Left lobe of liver (tissue), 2 donors: ENCODE data around the gene OR6A2. TPM values are rescaled to one million over a fixed set of nuclear protein-coding genes. Genes with fewer than 3 reads are reported as not detected.
A peak's percentile ranks its signal among the peaks of the same experiment; 100 is the strongest.
"Not testable (repeated sequence)": the region's sequence is repeated elsewhere in the genome, so short reads cannot be mapped to it uniquely, and the experiment has no call there.

Experiments
- ATAC-seq: fragments of 200-7000 bp; cut with Tn5 transposase; one replicate; pipeline ENCODE4 v1.9.1; 2020; ENCODE audit warnings: mild to moderate bottlenecking, moderate library complexity
- DNase-seq: peaks from one replicate; pipeline ENCODE4 v3.0.0-alpha.2; 2020; ENCODE audit warnings: low spot score
- total RNA-seq: library from RNA; stranded (reverse); gene quantifications from one replicate; pipeline ENCODE4 v1.2.1, GENCODE V29; 2021
- donor health status: DM: no; HTN: no; CAD: no; lungs with moderate emphysema.
- donor health status: DM: no; HTN: yes; CAD: no.

Gene OR6A2
- not detected for total RNA-seq

DNA sequence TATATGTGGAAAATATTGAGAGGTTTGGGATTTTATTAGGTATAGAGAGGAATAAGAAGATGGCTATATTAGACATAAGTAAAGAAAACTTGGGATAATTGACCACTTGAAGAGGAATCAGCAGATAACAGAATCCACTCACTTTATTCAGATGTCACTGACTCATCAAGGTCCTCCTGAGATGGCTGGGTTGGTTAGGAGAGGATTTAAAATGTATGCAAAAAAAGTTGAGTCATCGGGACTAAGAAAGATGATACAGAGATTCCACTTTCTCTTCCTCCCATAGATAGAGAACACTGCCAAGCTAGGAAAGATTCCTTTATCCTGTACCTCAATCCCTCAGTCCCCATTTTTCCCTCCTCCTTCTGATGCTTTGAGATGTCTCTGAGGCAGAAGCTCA, at the start of gene OR6A2:
TSS of gene OR6A2 (minus strand) at position 288 of the 400 bp plus-strand sequence. CDS start 3,981 bp downstream, outside the sequence.
- ATAC-seq, result no peak
- DNase-seq, result no peak

GRCh38 chr11:6845383-6845782, 45.9 kb upstream of the OR6A2 start, which contains the start of gene OR10A5:
OR10A5 (plus strand) TSS chr11:6845683; CDS start chr11:6845683, 0 bp downstream.
- DNase-seq, result no peak
- no peak for ATAC-seq

DNA sequence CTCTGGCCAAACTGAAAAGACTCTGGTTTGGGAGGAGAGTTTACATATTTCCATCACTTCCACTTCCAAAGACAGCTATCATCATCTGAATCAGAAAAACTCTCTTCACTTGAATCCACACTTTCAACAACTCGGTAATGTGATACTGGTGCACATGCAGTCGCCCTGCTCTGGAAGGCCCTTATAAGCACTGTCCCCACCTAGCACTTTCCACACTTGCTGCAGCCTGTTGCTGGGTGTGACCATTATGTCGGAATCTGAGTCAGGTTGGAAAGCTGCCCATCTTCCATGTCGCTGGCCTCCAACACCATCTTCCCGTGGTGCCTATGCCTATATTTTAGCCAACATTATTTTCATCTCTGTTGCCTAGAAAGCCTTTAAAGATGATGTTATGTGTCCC, 44.9 kb upstream of the OR6A2 start:
- DNase-seq (no peak), ATAC-seq (no peak)

- DNase-seq (no peak), ATAC-seq (no peak)
Observed at GRCh38 chr11:6843670-6844069, 44.2 kb upstream of the OR6A2 start.

DNA sequence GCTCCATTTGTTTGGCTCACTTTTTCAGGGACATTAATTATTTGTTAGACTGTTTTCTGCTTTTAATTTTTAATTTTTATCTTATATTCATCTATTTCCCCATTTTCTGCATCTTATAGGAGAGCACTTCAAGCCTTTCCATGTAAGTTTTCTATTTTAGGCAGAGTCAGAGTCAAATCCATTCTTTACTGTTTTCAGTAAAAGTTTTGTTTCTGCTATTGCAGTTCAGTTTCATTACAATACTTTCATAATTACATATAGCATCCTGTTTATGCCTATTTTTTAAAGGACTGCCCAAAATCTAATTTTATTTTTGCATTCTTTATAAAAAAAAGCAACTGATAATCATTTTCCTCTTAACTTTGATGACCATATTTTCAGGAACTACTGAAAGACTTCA, 42.2 kb upstream of the OR6A2 start:
- DNase-seq, result no peak
- ATAC-seq, result no peak

- ATAC-seq (no peak), DNase-seq (no peak)
Observed at GRCh38 chr11:6834021-6834420, 34.5 kb upstream of the OR6A2 start.

GRCh38 chr11:6833356-6833755, 33.9 kb upstream of the OR6A2 start:
- no peak for ATAC-seq
- DNase-seq, result no peak

- DNase-seq (no peak), ATAC-seq (no peak)
Observed at GRCh38 chr11:6828103-6828502, 28.6 kb upstream of the OR6A2 start.

DNA sequence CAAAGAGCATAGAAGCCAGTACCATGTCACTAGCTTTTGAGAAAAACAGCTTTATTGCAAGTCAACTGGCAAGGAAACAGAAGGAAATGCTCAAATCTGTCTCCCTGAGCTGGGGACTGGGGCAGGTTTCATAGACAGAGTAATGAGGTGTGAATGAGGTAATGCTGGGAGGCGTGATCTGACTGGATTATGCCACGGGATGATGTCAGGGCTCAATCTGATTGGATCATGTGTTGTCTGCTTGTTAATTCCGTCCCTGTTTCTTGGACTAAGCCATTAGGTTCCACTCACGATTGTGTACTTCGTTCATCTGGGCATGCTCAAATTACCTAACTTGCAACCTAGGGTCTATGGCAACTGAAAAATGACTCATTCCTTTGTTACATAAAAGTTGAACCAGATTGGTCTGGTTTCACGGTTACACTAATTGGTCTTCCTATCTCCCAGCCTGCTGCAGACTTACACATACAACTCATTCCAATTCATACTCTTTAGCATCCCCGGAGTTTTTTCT, 25.8 kb upstream of the OR6A2 start:
- ATAC-seq (no peak), DNase-seq (no peak)

DNA sequence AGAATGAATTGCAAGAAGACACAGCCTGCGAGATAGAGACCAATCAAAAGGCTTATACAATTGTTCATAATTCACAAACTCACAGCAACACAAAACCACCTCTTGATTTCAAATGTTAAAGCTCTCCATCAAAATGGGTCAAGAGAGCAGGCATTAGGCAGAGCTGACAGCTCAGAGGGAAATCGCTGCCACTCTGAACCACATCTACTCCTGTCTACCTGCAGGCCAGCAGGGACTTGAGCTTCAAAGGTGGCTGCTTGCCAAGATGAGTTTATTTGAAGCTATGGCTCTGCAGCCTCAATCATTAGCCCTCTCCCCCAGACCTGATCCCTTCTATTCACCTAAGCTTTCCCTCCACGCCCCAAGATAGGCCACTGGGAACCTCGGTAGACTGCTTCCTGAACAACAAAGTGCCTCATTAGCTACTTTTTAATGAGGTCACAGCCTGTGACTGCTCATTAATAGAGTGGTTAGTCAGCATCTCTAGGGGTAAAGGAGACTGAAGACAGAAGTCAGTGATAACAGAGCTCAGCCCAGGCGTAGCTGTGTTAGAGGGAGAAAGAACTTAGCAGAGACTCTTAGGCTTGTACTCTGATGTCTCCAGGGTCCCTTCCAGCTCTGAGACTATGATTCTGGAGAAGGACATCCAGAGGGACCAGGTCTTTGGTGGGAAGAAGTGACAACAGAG, 24.8 kb upstream of the OR6A2 start:
- ATAC-seq (no peak), DNase-seq (no peak)

GRCh38 chr11:6818967-6819366, 19.5 kb upstream of the OR6A2 start:
- DNase-seq (no peak), ATAC-seq (no peak)

DNA sequence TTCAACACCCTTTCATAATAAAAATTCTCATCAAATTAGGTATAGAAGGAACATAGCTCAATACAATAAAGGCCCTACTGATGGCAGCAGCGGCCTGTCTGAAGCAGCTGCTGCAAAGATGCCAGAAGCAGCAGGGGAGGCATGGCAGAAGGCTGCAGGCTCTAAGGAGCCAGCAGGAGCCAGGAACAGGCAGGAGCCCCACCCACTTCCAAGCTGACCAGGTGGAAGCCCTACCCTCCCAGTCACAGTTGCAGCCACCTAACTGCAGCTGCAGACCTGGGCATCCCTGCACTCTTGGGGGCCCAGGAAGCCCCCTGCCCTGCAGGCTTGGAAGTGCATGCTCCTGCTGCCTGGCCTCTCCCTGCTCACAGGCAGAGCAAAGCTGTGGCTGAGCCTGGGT, 18.2 kb upstream of the OR6A2 start:
- no peak for DNase-seq
- no peak for ATAC-seq

GRCh38 chr11:6813656-6814055, 14.2 kb upstream of the OR6A2 start:
- DNase-seq (no peak), ATAC-seq (no peak)

DNA sequence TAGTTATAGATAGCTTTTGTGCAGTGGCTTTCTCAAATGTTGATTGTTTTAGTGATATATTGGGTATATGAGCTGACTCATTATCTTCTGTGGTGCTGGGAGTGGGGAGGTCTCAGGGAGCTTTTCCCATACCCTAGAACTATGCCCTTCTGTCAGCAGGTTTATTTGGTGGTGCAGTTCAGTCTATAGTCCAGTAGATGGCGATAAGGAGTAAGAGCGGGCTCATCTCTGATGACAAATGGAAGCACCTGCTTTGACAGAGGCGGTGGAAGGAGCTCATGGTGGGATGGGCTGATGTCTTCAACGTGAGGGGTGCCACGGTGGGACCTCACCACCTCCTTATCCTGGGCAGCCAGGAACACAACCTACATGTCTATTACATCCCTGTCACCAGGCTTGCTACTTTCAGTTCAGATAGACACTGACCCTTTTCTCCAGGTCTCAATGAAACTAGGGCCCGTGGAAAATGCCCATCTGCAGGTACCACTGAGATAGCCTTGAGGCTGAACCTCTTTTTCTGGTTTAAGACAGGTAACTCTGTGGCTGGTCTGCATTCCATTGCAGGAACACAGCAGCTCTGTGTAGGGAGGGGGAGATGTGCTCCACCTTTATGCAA, 13.0 kb upstream of the OR6A2 start:
- ATAC-seq, result peak; percentile 97
- no peak for DNase-seq

DNA sequence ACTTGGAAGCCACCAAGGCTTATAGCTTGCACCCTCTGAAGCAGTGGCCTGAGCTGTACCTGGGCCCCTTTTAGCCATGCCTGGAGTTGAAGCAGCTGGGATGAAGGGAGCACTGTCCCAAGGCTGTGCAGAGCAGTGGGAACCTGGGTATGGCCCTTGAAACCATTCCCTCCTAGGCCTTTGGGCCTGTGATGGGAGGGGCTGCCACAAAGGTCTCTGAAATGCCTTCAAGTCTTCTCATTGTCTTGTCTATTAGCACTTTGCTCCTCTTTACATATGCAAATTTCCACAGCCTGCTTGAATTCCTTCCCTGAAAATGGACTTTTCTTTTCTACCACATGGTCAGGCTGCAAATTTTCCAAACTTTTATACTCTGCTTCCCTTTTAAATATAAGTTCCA, 1.6 kb upstream of the OR6A2 start:
- not testable (repeated sequence) for ATAC-seq, DNase-seq

- DNase-seq (no peak), ATAC-seq (peak; percentile 60)
Observed at GRCh38 chr11:6794639-6795038, 4.8 kb downstream of the OR6A2 start.

DNA sequence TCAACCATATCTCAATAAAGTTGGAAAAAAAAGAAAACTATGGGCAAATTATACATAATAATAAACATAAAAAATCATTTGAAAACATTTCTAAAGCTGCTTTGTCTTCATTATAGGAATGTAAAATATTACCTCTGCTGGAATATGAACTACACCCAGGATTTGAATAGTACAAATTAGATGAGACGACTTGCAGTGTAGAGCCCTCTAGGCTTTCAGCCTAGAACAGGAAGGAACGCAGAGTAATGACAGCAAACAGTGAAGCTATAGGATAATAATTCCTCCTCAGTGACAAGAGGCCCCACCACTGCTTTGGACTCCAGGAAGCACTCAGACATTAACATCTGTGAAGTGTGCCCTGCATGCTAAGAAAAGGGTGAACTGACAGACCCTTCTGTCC, 8.9 kb downstream of the OR6A2 start:
- no peak for DNase-seq
- ATAC-seq, result no peak

- ATAC-seq (no peak), DNase-seq (no peak)
Observed at GRCh38 chr11:6782720-6783119, 16.8 kb downstream of the OR6A2 start, which contains the start of gene OR2AG1. OR2AG1 (plus strand) TSS chr11:6783020; CDS start chr11:6785038, 2,018 bp downstream.

DNA sequence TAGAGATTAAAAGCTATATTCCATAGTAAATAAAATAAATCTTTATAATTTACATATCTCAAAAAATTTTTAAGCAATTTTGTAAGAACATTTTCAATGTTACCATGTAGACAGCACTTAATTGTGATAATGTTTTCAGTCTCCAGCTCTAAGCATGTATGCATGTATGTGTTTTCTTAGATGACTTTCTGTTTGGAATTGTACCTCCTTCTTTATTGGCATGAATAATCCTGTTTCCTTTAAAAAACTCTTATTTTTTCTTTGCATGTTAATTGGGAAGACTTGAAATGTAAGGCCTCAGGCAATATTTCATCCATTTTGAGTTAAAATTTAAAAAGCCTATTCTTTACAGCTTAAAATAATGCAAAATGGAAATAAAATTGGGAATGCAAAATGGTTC, 18.7 kb downstream of the OR6A2 start:
- no peak for ATAC-seq

GRCh38 chr11:6778518-6778917, 21.0 kb downstream of the OR6A2 start:
- DNase-seq (no peak), ATAC-seq (no peak)

More for the DNA sequence above, 18.7 kb downstream of the OR6A2 start:
- no peak for DNase-seq

DNA sequence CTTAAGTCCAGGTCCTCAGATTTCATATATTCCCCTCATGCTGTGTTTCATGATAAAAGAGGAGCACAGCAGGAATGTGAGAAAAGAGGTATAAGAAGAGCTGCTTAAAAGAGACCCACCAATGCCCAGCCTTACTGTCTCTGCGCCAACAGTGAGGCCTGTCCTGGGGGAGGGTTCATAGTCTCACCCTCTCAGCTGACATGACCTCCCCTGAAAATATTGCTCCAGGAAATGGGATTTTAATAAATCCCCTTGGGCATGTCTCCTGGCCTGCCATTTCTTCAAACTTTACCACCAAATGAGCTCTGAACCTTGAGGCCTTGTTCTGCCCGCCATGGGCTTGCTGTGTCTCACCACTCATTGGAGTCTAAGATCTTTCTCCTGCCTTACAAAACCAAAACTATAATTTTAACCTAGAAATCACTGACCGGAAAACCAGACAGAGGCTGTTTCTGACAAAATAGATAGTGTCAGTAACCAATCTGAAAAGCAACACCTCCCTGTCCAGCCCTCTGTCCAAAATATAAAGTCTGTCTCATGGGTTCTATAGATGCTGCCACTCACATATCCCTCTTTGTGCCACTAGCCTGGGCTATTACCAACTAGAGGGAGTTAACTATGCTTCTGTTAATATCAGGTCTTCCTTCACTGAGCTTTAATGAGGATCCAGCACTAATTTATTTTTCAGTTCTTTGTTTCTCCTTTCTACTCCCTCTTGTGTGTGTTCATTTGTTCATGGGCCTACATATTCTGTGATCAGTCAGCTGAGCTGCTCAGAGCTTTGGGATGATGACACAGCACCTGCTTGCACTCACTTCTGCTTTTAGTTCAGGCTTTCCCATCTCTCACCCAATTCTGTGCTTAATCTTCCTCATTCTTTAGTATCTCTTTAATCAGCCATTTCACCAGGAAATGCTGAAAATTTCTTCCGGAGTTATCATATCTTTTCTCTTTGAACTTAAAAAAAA, 27.3 kb downstream of the OR6A2 start, which contains the start of gene OR2AG2:
TSS of gene OR2AG2 (minus strand) at position 51 of the 968 bp plus-strand sequence. CDS start 3,019 bp downstream, outside the sequence.
- peak; percentile 19 for ATAC-seq
- no peak for DNase-seq
